GM21360 (cell line): ENCODE results near the gene TNS3.

Experiments
- ATAC-seq: cut with Tn5 transposase; IDR thresholded peaks from one replicate; pipeline ENCODE4 v1.9.1; 2021; ENCODE audit warnings: mild to moderate bottlenecking, moderate library complexity; ENCODE audit not compliant: unreplicated experiment

The TNS3 gene

GRCh38 chr7:47393406-47393805 lies 188.5 kb downstream of the TNS3 start:
- no peak for ATAC-seq

DNA sequence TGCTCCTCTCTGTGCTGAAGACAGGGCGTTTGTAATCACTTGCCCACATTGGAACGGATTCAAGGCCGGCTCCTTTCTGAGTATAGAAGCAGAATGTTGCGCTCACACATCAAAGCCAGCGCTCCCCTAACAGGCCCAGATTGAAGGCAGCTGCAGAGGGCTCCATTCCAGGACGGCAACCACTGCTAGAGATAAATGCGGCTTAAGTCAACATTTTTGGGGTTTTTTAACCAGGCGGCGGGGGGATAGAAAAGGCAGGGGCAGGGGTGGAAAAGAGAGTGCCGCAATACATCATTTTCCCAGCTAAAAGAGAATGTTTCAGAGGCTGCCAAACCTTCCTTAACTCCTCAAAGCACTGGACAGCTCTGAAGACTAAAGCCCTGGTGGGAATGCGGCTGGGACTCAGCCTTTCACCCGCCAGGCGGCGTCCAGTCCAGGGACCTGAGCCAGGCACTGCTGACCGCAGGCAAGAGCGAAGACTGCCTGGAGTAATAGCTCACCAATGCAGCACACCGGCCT lies 189.6 kb downstream of the TNS3 start:
- ATAC-seq: no peak

DNA sequence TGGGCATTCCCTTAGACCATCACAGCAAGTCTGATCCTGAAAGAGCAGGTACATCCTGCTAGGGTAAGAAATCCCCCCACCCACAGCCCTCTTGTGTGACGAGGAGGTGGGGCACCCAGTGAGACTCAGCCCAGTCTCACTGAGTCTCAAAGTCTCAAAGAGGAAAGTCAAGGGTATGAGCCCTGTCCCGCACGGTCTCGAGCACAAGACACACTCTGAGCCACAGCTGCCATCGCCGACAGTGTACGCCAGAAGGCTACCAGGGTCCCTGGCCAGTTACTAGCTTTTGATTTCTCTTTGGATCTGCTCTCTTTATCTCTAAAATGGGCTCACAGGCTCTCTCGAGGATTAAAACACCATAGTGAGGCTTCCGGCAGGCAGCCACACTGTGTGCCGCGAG lies 190.2 kb downstream of the TNS3 start:
- ATAC-seq: no peak

DNA sequence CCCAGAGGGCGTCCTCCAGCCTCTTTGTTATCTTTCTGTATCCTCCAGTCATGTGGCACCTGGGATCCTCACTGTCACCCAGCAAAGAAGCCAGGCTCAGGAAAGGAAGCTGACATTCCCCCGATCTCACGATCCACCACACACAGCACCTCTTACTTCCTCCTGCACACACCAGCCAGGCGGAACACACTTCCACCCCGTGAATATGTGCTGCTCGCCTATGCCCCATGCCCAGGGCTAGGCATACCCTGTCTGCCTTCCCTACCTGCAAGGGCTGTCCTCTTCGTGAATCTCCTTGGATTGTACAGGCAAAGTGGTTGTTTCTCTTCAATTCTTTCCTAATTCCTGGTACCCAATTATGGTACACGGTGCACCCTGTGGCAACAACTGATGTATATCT lies 191.0 kb downstream of the TNS3 start:
- ATAC-seq: no peak

GRCh38 chr7:47389923-47390630 lies 191.8 kb downstream of the TNS3 start:
- ATAC-seq: no peak

GRCh38 chr7:47389171-47389922 lies 192.6 kb downstream of the TNS3 start:
- no peak for ATAC-seq

DNA sequence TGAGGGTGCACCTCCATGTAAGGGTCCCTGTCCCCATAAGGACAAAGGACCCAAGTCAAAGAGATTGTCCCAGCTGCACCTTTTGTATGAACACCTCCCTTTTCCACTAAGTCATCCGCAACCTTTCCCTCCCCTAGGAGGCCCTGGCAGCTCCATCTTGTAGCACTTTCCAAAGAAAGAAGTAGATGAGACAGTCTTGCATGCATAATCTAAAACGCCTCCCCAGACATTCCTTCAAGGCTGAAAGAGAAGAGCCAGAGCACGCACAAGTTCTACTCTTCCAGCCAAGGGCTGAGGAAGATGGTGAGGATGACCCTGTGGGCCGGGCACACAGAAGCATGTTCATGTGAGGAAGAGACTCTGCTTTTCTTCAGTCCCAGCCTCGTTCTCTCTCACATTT lies 194.4 kb downstream of the TNS3 start:
- no peak for ATAC-seq

DNA sequence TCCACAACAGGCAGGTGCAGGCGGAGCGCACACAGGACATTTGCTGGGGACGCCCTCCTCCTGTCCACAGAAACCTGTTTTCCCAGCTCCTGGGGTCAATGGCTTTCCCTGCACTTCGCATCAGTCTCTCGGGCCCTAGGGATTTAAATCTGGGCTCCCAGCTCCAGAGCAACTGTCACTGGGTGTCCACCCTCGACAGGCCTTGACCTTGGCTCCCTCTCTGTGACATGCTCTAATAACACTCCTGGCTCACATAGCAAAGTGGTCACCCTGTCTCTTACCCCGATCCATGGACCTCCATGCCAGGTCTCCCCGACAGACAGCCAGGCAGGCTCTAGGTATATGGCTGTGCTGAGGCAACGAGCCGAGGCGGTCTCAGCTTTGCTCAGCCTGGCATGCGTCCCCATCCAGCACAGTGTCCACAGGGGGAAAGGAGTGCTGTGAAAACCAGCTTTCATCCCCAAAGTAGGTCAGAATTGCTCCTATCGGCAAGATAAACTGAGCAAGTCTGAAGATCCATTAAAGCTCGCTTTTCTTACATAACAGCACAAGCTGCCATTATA lies 195.6 kb downstream of the TNS3 start:
- no peak for ATAC-seq

GRCh38 chr7:47385536-47386125 lies 196.3 kb downstream of the TNS3 start:
- no peak for ATAC-seq

GRCh38 chr7:47384755-47385535 lies 197.0 kb downstream of the TNS3 start:
- ATAC-seq: no peak

- no peak for ATAC-seq
Measured at GRCh38 chr7:47383696-47384445, 198.0 kb downstream of the TNS3 start.

DNA sequence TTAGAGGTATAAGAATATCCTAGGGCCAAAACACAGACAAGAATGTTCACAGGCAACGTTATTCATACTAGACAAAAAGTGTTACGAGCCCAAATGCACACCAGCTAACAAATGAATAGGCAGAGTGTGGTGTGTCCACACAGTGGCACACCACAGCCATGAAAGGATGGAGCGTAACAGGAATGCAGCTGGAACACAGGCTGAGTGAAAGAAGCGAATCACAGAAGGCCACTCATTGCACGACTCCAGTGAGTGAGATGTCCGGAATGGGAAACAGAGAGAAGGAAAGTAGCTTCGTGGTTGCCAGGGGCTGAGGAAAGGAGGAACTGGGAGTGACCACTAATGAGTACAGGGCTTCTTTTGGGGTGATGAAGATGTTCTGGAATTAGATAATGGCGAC lies 198.8 kb downstream of the TNS3 start:
- no peak for ATAC-seq

- ATAC-seq: no peak
Measured at GRCh38 chr7:47382200-47382599, 199.7 kb downstream of the TNS3 start.

DNA sequence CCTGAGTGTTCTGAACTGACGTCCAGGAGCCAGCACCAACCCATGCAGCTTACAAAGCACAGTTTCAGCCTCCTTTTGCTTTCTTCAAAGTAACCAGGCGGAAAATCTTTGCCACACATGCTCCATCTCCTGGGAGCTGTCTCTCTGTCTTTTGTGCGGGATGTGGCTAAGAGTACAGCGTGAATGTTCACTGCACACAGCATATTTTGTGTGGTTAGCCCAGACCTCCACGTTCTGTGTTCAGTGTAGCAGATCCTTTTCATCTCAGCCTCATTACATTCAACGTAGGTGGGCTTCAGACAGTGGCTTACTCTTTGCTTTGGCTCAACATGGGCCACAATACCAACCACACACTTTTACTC lies 200.8 kb downstream of the TNS3 start:
- no peak for ATAC-seq

DNA sequence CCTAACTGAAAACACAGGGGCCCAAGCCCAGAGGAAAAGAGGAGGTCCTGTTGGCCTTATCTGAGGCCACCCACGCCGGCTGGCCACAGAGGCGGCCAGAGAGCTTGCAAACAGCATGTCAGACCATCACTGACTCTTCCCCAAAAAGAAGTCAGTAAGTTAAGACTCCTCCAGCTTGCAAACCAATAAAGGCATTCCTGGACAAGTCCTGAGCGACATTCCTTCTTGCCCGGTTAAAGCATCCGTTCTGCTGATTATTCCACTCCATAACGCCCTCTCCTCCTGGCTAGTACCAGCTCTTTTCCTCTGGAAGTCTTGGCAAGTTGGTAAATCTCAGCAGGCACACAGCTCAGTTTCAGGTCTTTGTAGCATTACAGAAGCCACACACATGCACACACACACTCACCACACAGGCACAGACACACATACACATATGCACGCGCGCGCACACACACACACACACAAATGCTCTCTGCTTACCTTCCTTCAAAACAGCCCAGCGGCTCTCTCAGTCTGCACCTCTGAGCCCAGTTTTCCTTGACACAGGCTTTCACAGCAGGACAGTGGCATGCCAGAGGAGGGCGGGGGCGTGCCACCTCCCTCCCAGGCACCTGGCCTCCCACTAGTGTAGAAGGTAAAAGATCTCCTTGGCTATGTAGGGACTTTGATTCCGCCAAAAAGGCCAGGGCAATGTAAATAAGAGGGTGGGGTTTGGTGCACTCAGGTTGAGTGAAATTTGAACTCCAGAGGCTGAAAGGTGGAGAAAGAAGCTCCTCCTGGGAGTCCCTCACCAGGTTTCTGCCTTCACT lies 201.4 kb downstream of the TNS3 start:
- ATAC-seq: no peak

DNA sequence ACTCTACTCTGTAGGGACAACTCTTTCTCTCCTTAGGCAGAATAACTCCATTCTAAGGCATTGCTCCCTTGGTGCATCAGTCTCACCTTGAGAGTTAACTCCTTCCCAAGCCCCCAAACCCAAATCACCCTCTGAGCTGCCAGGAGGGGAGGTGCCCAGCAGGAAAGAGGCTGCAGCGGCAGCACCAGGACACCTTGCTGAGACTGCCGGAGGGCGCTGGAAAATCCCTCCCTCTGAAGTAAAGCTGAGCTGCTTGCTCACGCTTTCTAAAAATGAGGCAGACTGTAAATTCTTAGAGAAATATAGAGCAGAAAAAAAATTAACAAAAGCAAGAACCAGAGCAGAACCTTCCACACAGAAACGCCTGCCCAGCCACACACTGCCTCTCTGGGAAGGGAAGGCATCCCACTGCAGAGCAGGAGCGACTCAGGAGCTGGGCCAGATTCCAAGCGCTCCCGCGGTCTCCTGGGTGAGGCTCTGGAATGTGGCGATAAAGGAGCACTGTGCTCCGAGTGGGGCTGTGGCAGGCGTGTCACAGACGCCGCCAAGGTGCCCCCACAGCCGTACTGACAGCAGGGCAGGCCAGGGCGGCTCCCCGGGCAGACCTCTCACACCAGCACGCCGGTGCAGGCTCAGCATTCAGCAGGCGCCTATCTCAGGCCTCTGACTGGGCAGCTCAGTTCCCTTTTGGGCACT lies 202.1 kb downstream of the TNS3 start:
- ATAC-seq: no peak

GRCh38 chr7:47378728-47379395 lies 203.0 kb downstream of the TNS3 start:
- no peak for ATAC-seq

DNA sequence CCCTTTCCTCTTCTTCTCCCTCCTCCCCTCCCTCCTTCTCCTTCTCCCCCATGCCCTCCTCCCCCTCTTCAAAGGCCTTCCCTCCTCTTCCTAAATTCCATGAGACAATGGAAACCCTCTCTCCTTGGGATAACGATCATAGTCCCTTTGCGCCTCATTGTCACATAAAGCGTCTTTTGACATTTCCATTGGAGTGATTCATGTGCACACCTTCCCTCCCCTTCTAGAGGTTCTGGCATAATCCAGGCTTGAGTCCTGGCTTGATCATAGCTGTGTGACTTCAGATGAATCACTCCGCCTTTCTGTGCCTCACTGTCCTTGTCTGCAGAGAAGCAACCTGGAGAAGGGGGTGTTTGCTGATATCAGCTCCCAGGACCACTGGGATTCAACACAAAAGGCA lies 204.2 kb downstream of the TNS3 start:
- ATAC-seq: no peak
